MM.1S (cell line): ENCODE data around the gene DSCAML1.

Source experiments
- DNase-seq: peaks from one replicate; pipeline ENCODE4 v3.0.0-alpha.2; 2015
- H2AFZ ChIP-seq: fragments of 300-600 bp; sonication (generic); 2 replicates; pipeline ENCODE4 v1.6.0; 2016; ENCODE audit warnings: antibody characterized with exemption, low read length
- H3F3A ChIP-seq: fragments of 300-600 bp; sonication (generic); 2 replicates; pipeline ENCODE4 v1.6.1; 2016; ENCODE audit warnings: mild to moderate bottlenecking, antibody characterized with exemption, low read length, moderate library complexity, mixed read lengths; ENCODE audit not compliant: insufficient read depth
- H3K27ac ChIP-seq: fragments of 300-600 bp; sonication (generic); 2 replicates; pipeline ENCODE4 v1.5.1; 2016; ENCODE audit warnings: mild to moderate bottlenecking, low read length
- H3K27me3 ChIP-seq: fragments of 300-600 bp; sonication (generic); replicated peaks from 2 replicates; pipeline ENCODE4 v1.6.0; 2016; ENCODE audit warnings: low read length; ENCODE audit not compliant: insufficient read depth
- H3K36me3 ChIP-seq: fragments of 300-600 bp; sonication (generic); replicated peaks from 2 replicates; pipeline ENCODE4 v1.6.1; 2016; ENCODE audit warnings: mild to moderate bottlenecking, low read length, mixed read lengths; ENCODE audit not compliant: insufficient read depth
- H3K4me1 ChIP-seq: fragments of 300-600 bp; sonication (generic); 2 replicates; pipeline ENCODE4 v1.6.1; 2016; ENCODE audit warnings: low read length, mixed read lengths
- H3K4me2 ChIP-seq: fragments of 300-600 bp; sonication (generic); 2 replicates; pipeline ENCODE4 v1.6.0; 2016; ENCODE audit warnings: low read depth, low read length
- H3K4me3 ChIP-seq: fragments of 300-600 bp; sonication (generic); 2 replicates; pipeline ENCODE4 v1.5.1; 2016; ENCODE audit warnings: low read length, mixed read lengths
- H3K79me2 ChIP-seq: fragments of 300-600 bp; sonication (generic); 2 replicates; pipeline ENCODE4 v1.6.1; 2016; ENCODE audit warnings: mixed run types, low read length, mixed read lengths
- H3K9ac ChIP-seq: fragments of 300-600 bp; sonication (generic); 2 replicates; pipeline ENCODE4 v1.6.1; 2016; ENCODE audit warnings: low read length, mixed read lengths
- H3K9me2 ChIP-seq: fragments of 300-600 bp; sonication (generic); replicated peaks from 2 replicates; pipeline ENCODE4 v1.6.1; 2016; ENCODE audit warnings: mild to moderate bottlenecking, low read length, mixed read lengths; ENCODE audit not compliant: insufficient read depth
- H3K9me3 ChIP-seq: fragments of 300-600 bp; sonication (generic); replicated peaks from 2 replicates; pipeline ENCODE4 v1.6.1; 2016; ENCODE audit warnings: mild to moderate bottlenecking, low read length, mixed read lengths; ENCODE audit not compliant: insufficient read depth
- H4K20me1 ChIP-seq: fragments of 300-600 bp; sonication (generic); 2 replicates; pipeline ENCODE4 v1.6.1; 2016; ENCODE audit warnings: mild to moderate bottlenecking, low read length, moderate library complexity, mixed read lengths; ENCODE audit not compliant: insufficient read depth
- EZH2 ChIP-seq: fragments of 300-600 bp; sonication (generic); optimal IDR thresholded peaks from 2 replicates; pipeline ENCODE3; 2017; ENCODE audit warnings: low read depth, mild to moderate bottlenecking, antibody characterized with exemption, low read length, mixed read lengths
- EZH2phosphoT487 ChIP-seq: fragments of 300-600 bp; sonication (generic); IDR thresholded peaks from 2 replicates; pipeline ENCODE4 v1.6.1; 2018; ENCODE audit warnings: antibody characterized with exemption, low read length
- TF ChIP-seq, protein P1 (sequence below): fragments of 300-600 bp; sonication (generic); IDR thresholded peaks from 2 replicates; pipeline ENCODE4 v1.5.1; 2016; ENCODE audit warnings: antibody characterized with exemption, low read length, mixed read lengths

The DSCAML1 gene

DNA sequence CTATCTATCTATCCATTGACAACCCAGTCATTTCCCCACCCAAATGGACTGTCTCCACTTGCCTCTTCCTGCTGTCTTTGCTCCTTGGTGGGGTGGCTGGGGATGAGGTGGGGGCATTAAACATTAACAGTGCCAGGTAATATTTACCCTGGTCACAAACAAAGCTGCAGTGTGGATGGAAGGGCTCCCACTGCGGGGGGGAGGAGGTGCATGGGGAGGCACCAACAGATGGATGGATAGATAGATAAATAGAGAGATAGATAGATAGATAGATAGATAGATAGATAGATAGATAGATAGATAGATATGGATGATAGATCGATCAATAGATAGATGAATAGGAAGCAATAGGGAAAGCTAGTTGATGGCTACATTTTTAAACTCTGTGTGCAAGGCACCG lies 29.8 kb upstream of the DSCAML1 start:
- no peaks in the 10 kb centered on the region for H3K36me3 ChIP-seq
- H3K27me3 ChIP-seq: peaks cover 66% of the 10 kb centered on the region
- no peak for DNase-seq
- H3K9me2 ChIP-seq: no peaks in the 10 kb centered on the region
- no peaks in the 10 kb centered on the region for H3F3A ChIP-seq
- H3K9ac ChIP-seq: no peak overlapping the region
- no peaks in the 10 kb centered on the region for H3K79me2 ChIP-seq
- no peak overlapping the region for H2AFZ ChIP-seq
- no peak for TF ChIP-seq EZH2phosphoT487
- TF ChIP-seq, protein P1, sequence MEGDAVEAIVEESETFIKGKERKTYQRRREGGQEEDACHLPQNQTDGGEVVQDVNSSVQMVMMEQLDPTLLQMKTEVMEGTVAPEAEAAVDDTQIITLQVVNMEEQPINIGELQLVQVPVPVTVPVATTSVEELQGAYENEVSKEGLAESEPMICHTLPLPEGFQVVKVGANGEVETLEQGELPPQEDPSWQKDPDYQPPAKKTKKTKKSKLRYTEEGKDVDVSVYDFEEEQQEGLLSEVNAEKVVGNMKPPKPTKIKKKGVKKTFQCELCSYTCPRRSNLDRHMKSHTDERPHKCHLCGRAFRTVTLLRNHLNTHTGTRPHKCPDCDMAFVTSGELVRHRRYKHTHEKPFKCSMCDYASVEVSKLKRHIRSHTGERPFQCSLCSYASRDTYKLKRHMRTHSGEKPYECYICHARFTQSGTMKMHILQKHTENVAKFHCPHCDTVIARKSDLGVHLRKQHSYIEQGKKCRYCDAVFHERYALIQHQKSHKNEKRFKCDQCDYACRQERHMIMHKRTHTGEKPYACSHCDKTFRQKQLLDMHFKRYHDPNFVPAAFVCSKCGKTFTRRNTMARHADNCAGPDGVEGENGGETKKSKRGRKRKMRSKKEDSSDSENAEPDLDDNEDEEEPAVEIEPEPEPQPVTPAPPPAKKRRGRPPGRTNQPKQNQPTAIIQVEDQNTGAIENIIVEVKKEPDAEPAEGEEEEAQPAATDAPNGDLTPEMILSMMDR: no peak
- no peak for TF ChIP-seq EZH2
- H4K20me1 ChIP-seq: no peaks in the 10 kb centered on the region
- no peaks in the 10 kb centered on the region for H3K4me1 ChIP-seq
- H3K4me2 ChIP-seq: no peak overlapping the region
- H3K9me3 ChIP-seq: no peaks in the 10 kb centered on the region
- no peak overlapping the region for H3K27ac ChIP-seq
- no peak overlapping the region for H3K4me3 ChIP-seq

DNA sequence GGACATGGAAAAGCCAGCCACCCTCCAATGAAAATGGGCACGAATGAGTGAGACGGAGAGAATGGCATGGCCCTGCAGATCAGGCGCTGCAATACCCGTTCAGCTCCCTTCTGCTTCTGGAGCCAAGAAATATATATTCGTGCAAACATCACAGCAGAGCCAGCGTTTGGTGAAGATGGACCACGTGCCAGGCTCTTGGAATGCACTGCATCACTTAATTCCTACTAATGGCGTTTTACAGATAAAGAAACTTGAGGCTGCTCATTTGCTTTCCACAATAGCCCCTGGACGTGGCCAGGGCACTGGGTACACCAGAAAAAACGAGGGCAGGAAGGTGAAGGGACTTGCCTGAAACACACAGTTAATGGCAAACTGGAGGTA lies 29.2 kb upstream of the DSCAML1 start:
- Histone ChIP-seq H3K27me3 (peaks cover 66% of the 10 kb centered on the region), H3K4me3 (no peak overlapping the region), H3K9me3 (no peaks in the 10 kb centered on the region), H3K4me1 (no peaks in the 10 kb centered on the region), H3K9ac (no peak overlapping the region), H3K4me2 (no peak overlapping the region), H3K27ac (no peak overlapping the region), H2AFZ (no peak overlapping the region), H3K36me3 (no peaks in the 10 kb centered on the region), H3K9me2 (no peaks in the 10 kb centered on the region), H3F3A (no peaks in the 10 kb centered on the region), H4K20me1 (no peaks in the 10 kb centered on the region), H3K79me2 (no peaks in the 10 kb centered on the region)
- no peak for DNase-seq
- TF ChIP-seq EZH2 (no peak), EZH2phosphoT487 (no peak)
- TF ChIP-seq, protein P1: no peak

DNA sequence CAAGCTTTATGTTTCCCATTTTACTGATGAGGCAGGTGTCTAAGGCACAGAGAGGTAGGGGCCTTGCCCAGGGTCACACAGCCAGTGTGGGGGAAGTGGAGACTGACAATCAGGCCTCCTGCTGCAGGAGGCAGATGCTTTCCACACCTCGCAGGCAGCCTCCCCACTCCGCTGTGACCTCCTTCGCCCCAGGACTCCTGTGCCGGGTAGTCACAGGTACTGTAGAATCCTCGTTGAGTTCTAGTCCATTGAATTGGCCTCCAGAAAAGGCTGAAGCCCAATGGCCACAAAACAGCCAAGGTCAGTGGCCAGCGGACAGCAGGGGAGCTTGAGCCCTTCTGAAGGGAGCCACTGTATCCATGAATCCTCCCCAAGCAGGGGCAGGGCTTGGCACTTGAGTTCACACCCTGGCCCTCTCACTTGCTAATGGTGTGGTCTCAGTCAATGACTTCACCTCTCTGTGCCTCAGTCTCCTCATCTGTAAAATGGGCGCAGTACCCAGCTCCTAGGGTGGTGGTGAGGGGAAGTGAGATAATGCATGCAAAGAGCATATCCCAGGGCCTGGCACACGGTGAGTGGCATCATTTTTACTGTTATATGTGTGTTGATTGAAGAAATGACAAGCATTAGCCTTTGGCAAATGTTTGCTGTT lies 28.6 kb upstream of the DSCAML1 start:
- Histone ChIP-seq H3K27ac (no peak overlapping the region), H3K9ac (no peak overlapping the region), H3K4me3 (no peak overlapping the region), H3K4me1 (no peaks in the 10 kb centered on the region), H3K9me3 (no peaks in the 10 kb centered on the region), H3K27me3 (peaks cover 66% of the 10 kb centered on the region), H3F3A (no peaks in the 10 kb centered on the region), H3K79me2 (no peaks in the 10 kb centered on the region), H2AFZ (no peak overlapping the region), H3K36me3 (no peaks in the 10 kb centered on the region), H3K4me2 (no peak overlapping the region), H4K20me1 (no peaks in the 10 kb centered on the region), H3K9me2 (no peaks in the 10 kb centered on the region)
- DNase-seq: no peak
- no peak for TF ChIP-seq EZH2
- TF ChIP-seq, protein P1: no peak
- no peak for TF ChIP-seq EZH2phosphoT487
